Measurements from ENCODE around the gene OOSP1. TPM values are rescaled to one million over a fixed set of nuclear protein-coding genes. Genes with fewer than 3 reads are reported as not detected.

The OOSP1 gene
- total RNA-seq, 1 donor from 2014 or later: not detected

DNA sequence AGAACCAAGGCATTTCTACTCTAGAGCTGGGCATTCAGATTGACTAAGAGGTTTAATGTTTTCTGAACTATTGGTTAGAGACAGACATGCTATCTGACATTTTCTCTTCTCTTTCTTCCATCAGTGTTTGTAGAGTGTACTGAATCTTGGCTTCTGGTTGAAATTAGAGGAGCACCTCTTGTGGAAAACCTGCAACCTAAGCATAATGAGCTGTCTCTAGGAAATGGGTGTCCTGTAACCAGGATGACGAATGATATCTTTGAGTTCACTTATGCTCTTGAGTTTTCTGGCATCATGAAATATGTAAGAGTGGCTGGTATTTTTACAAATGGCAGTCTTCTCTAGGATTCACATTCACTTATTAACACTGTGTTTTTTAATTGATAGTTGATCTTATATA, 45.0 kb downstream of the OOSP1 start:
- Histone ChIP-seq H3K4me1 (no peaks in the 10 kb centered on the region), H3K36me3 (no peaks in the 10 kb centered on the region), H3K27me3 (no peaks in the 10 kb centered on the region), H3K27ac (no peak overlapping the region), H3K9me3 (no peaks in the 10 kb centered on the region), H3K4me3 (no peak overlapping the region)
- intact Hi-C loops (cut with DNase I): no loop called here
- TF ChIP-seq, protein P1, sequence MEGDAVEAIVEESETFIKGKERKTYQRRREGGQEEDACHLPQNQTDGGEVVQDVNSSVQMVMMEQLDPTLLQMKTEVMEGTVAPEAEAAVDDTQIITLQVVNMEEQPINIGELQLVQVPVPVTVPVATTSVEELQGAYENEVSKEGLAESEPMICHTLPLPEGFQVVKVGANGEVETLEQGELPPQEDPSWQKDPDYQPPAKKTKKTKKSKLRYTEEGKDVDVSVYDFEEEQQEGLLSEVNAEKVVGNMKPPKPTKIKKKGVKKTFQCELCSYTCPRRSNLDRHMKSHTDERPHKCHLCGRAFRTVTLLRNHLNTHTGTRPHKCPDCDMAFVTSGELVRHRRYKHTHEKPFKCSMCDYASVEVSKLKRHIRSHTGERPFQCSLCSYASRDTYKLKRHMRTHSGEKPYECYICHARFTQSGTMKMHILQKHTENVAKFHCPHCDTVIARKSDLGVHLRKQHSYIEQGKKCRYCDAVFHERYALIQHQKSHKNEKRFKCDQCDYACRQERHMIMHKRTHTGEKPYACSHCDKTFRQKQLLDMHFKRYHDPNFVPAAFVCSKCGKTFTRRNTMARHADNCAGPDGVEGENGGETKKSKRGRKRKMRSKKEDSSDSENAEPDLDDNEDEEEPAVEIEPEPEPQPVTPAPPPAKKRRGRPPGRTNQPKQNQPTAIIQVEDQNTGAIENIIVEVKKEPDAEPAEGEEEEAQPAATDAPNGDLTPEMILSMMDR (IDR thresholded peaks at IDR 0.05): no peak
- TF ChIP-seq POLR2AphosphoS5 (IDR thresholded peaks at IDR 0.05; ENCODE audit: insufficient read depth in 1 of 2, low read depth in 1 of 2) (no peak), POLR2A (IDR thresholded peaks at IDR 0.05) (no peak)
- DNase-seq (ENCODE audit: extremely low spot score in 2 of 2): no peak

DNA sequence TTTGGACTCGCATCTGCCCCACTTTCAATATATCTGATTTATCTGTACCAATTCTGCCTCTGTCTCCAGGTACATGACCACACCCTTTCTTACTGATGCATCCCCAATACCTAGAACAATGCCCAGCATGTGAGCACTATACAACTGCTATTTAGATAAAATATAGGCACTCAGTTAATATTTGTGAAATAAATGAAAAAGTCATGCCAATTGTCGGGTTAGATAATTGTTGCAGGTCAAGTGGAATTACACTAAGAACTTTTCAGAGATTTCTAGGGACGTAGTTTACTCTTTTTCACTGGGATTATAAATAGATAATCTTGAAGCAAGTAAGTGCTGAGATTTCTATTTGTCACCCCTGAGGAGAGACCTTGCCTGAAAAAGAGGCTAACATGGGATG, 46.1 kb downstream of the OOSP1 start:
- Histone ChIP-seq H3K9me3 (no peaks in the 10 kb centered on the region), H3K4me1 (no peaks in the 10 kb centered on the region), H3K27ac (no peak overlapping the region), H3K27me3 (no peaks in the 10 kb centered on the region), H3K4me3 (no peak overlapping the region), H3K36me3 (no peaks in the 10 kb centered on the region)
- TF ChIP-seq POLR2A (IDR thresholded peaks at IDR 0.05) (no peak), POLR2AphosphoS5 (IDR thresholded peaks at IDR 0.05; ENCODE audit: insufficient read depth in 1 of 2, low read depth in 1 of 2) (no peak)
- TF ChIP-seq, protein P1 (IDR thresholded peaks at IDR 0.05): no peak
- intact Hi-C loops (cut with DNase I): no loop called here
- DNase-seq (ENCODE audit: extremely low spot score in 2 of 2): no peak

DNA sequence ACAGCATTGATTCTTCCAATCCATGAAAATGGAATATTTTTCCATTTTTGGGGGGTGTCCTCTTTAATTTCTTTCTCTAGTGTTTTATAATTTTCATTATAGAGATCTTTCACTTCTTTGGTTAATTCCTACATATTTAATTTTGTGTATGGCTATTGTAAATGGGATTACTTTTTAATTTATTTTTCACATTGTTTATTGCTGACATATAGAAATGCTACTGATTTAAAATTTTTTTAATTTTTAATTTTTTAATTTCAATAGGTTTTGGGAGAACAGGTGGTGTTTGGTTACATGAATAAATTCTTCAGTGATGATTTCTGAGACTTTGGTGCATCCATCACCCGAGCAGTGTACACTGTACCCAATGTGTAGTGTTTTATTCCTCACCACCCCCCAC, 52.2 kb downstream of the OOSP1 start:
- Histone ChIP-seq H3K9me3 (no peaks in the 10 kb centered on the region), H3K36me3 (no peaks in the 10 kb centered on the region), H3K4me3 (no peak overlapping the region), H3K27me3 (no peaks in the 10 kb centered on the region), H3K27ac (no peak overlapping the region), H3K4me1 (no peaks in the 10 kb centered on the region)
- intact Hi-C loops (cut with DNase I): no loop called here
- TF ChIP-seq POLR2AphosphoS5 (IDR thresholded peaks at IDR 0.05; ENCODE audit: insufficient read depth in 1 of 2, low read depth in 1 of 2) (no peak), POLR2A (IDR thresholded peaks at IDR 0.05) (no peak)
- TF ChIP-seq, protein P1 (IDR thresholded peaks at IDR 0.05): no peak
- DNase-seq (ENCODE audit: extremely low spot score in 2 of 2): no peak

DNA sequence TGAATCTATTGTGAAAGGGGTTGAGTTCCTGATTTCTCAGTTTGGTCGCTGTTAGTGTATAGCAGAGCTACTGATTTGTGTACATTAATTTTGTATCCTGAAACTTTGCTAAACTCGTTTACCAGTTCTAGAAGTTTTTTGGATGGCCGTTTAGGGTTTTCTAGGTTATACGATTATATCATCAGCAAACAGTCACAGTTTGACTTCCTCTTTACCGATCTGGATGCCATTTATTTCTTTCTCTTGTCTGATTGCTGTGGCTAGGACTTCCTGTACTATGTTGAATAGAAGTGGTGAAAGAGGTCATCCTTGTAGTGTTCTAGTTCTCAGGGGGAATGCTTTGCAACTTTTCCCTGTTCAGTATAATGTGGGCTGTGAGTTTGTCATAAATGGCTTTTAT, 54.2 kb downstream of the OOSP1 start:
- DNase-seq (ENCODE audit: extremely low spot score in 2 of 2): no peak
- Histone ChIP-seq H3K4me3 (no peak overlapping the region), H3K4me1 (no peaks in the 10 kb centered on the region), H3K27me3 (no peaks in the 10 kb centered on the region), H3K9me3 (no peaks in the 10 kb centered on the region), H3K36me3 (no peaks in the 10 kb centered on the region), H3K27ac (no peak overlapping the region)
- intact Hi-C loops (cut with DNase I): no loop called here
- TF ChIP-seq, protein P1 (IDR thresholded peaks at IDR 0.05): no peak
- TF ChIP-seq POLR2A (IDR thresholded peaks at IDR 0.05) (no peak), POLR2AphosphoS5 (IDR thresholded peaks at IDR 0.05; ENCODE audit: insufficient read depth in 1 of 2, low read depth in 1 of 2) (no peak)

DNA sequence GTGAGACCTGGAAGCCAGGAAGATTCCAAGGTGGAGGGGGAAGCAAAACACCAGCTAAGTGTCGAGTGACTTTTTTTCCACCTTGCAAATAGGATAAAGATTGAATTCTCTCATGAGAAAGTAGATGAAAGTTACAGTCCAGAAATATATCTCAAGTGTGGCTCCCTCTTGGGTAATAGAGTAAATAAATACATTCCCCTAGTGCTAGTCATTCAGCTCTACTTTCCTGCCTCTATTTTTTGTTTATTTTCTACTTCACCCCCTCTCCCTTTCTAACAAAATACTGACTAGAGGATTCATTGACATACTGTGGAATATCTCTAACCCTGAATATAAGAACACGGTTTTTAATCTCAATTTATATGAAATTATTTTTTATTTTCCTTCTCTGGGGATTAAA, 59.6 kb downstream of the OOSP1 start:
- no peaks in the 10 kb centered on the region for H3K9me3 ChIP-seq
- intact Hi-C loops (cut with DNase I): no loop called here

More for the DNA sequence above, 59.6 kb downstream of the OOSP1 start:
- DNase-seq (ENCODE audit: extremely low spot score in 2 of 2): no peak
- TF ChIP-seq, protein P1 (IDR thresholded peaks at IDR 0.05): no peak
- TF ChIP-seq POLR2A (IDR thresholded peaks at IDR 0.05): no peak
- no peak for TF ChIP-seq POLR2AphosphoS5 (IDR thresholded peaks at IDR 0.05; ENCODE audit: insufficient read depth in 1 of 2, low read depth in 1 of 2)
- no peaks in the 10 kb centered on the region for H3K4me1 ChIP-seq
- no peak overlapping the region for H3K4me3 ChIP-seq
- H3K36me3 ChIP-seq: no peaks in the 10 kb centered on the region
- H3K27ac ChIP-seq: no peak overlapping the region
- no peaks in the 10 kb centered on the region for H3K27me3 ChIP-seq

All from vagina (tissue), 2 donors.